OCI-LY3 (cell line): ENCODE data around the gene UBE3A.

Experiments used
- CTCF ChIP-seq: fragments of 200-600, 300-600 bp; sonication (generic); IDR thresholded peaks from 2 replicates; pipeline ENCODE4 v1.5.1; 2014; ENCODE audit warnings: antibody characterized with exemption, low read length, low read depth
- EZH2phosphoT487 ChIP-seq: fragments of 200-600 bp; shearing (Covaris generic); IDR thresholded peaks from 2 replicates; pipeline ENCODE4 v1.6.1; 2018; ENCODE audit warnings: antibody characterized with exemption, mixed run types, low read depth

GRCh38 chr15:25287823-25288222 is 151.0 kb downstream of the UBE3A start:
- TF ChIP-seq CTCF (no peak), EZH2phosphoT487 (no peak)
